Tibial nerve (tissue), 3 donors: ENCODE results near the gene AKT1.

Experiments
- POLR2A ChIP-seq, 2 donors: fragments of 450-650 bp; IDR thresholded peaks; one replicate each; pipeline ENCODE4 v1.6.1; 2017; ENCODE audit warnings: antibody characterized with exemption in 2 of 2, mild to moderate bottlenecking in 2 of 2, moderate library complexity in 2 of 2
- TF ChIP-seq, protein P1 (sequence below), 5 experiments: fragments of 200-600 bp in 3 of 5; fragments of 450-650 bp in 2 of 5; sonication (generic) in 3 of 5; IDR thresholded peaks; one replicate each; pipeline ENCODE4 v1.5.1; 2016 to 2019; ENCODE audit warnings: antibody characterized with exemption in 5 of 5, mild to moderate bottlenecking in 3 of 5, moderate library complexity in 2 of 5

DNA sequence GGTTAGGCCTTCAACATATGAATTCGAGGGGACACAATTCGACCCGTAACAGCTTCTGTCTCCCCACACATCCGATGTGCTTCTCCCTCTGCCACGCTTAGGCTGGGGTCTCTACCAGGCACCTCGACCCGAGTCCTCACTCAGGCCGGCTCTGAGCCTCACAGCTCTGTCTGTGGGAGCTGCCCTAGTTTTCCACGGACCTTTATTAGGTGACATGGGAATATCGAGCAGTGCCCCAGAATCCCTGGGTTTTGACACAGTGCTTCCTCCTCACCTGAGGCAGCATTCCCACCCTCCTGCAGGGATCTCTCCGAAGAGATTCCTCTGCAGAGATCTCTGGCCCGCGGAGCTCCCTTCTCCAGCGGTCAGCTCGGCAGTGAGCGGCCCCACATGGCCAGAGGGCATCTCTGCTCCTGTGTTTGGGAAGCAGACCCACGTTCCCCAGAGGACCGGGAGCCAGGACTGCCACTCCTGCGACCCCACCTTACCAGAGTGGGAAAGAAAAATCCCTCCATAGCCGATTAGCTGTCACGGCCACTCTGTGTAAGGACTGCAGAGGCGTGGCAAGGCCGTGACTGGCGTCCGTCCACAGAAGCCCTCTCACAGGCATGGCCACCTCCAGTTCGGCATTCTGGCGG is 26.5 kb upstream of the AKT1 start:
- TF ChIP-seq, protein P1, sequence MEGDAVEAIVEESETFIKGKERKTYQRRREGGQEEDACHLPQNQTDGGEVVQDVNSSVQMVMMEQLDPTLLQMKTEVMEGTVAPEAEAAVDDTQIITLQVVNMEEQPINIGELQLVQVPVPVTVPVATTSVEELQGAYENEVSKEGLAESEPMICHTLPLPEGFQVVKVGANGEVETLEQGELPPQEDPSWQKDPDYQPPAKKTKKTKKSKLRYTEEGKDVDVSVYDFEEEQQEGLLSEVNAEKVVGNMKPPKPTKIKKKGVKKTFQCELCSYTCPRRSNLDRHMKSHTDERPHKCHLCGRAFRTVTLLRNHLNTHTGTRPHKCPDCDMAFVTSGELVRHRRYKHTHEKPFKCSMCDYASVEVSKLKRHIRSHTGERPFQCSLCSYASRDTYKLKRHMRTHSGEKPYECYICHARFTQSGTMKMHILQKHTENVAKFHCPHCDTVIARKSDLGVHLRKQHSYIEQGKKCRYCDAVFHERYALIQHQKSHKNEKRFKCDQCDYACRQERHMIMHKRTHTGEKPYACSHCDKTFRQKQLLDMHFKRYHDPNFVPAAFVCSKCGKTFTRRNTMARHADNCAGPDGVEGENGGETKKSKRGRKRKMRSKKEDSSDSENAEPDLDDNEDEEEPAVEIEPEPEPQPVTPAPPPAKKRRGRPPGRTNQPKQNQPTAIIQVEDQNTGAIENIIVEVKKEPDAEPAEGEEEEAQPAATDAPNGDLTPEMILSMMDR (IDR thresholded peaks at IDR 0.05): no peak
- no peak for TF ChIP-seq POLR2A (IDR thresholded peaks at IDR 0.05)
